NB4 (cell line): ENCODE measurements around the gene SERPINE2.

Experiments
- MAX ChIP-seq: IDR thresholded peaks from 2 replicates; pipeline ENCODE4 v1.6.1; 2011; ENCODE audit warnings: low read depth, low read length
- POLR2A ChIP-seq: IDR thresholded peaks from 2 replicates; pipeline ENCODE4 v1.6.1; 2011; ENCODE audit warnings: mild to moderate bottlenecking; ENCODE audit not compliant: insufficient read length; ENCODE audit errors: extremely low read depth
- TF ChIP-seq, protein P1 (sequence below): IDR thresholded peaks from one replicate; pipeline ENCODE4 v1.5.1; 2012; ENCODE audit warnings: low read depth, low read length

DNA sequence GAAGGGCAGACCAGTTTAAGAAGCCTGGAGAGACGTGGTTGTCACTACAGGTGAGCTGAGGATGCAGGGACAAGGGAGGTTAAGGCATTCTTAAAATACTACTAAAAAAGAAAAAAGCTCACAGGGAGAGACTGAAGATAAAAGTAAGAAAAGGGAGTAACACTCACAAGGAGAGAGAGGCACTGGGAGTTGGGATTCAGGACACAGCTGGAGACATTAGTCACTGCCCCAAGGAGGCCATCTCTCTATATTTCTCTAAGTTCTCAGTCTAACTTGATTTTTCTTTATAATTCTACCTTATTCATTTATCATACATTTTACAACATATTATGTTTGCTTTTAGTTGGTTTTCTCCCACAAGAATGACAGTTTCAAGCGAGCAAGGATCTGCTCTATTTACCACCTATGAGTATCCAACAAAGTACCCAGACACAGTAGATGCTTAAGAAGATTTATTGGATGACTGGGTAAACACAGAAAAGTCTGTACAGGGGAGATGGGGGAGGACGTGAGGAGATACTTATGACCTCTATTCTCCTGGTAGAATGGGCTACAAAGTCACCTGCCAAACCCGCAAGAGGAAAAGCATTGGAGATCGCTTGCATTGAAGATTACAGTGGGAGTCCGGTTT lies 2.2 kb downstream of the SERPINE2 start:
- TF ChIP-seq, protein P1, sequence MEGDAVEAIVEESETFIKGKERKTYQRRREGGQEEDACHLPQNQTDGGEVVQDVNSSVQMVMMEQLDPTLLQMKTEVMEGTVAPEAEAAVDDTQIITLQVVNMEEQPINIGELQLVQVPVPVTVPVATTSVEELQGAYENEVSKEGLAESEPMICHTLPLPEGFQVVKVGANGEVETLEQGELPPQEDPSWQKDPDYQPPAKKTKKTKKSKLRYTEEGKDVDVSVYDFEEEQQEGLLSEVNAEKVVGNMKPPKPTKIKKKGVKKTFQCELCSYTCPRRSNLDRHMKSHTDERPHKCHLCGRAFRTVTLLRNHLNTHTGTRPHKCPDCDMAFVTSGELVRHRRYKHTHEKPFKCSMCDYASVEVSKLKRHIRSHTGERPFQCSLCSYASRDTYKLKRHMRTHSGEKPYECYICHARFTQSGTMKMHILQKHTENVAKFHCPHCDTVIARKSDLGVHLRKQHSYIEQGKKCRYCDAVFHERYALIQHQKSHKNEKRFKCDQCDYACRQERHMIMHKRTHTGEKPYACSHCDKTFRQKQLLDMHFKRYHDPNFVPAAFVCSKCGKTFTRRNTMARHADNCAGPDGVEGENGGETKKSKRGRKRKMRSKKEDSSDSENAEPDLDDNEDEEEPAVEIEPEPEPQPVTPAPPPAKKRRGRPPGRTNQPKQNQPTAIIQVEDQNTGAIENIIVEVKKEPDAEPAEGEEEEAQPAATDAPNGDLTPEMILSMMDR = no peak
- no peak for TF ChIP-seq MAX
- no peak for TF ChIP-seq POLR2A
